Measurements from ENCODE around the gene SREBF2. TPM values are rescaled to one million over a fixed set of nuclear protein-coding genes. Genes with fewer than 3 reads are reported as not detected.
"Not testable (repeated sequence)": the region's sequence is repeated elsewhere in the genome, so short reads cannot be mapped to it uniquely, and the experiment has no call there.

The SREBF2 gene
- total RNA-seq, 1 experiment from 2014 or later: 150 TPM

- no peaks in the 10 kb centered on the region for H3K9me3 Mint-ChIP-seq (ENCODE audit: unreplicated experiment)
Observed at GRCh38 chr22:41947424-41948080, 114.6 kb downstream of the SREBF2 start.

GRCh38 chr22:41948142-41948541 is 115.2 kb downstream of the SREBF2 start:
- no peak overlapping the region for H3K4me3 ChIP-seq (ENCODE audit: low read depth, low read length)
- no peaks in the 10 kb centered on the region for H3K27me3 ChIP-seq (replicated peaks; ENCODE audit: control insufficient read depth, insufficient read depth, low read length)
- H3K9me3 ChIP-seq: no peaks in the 10 kb centered on the region
- intact Hi-C loops (cut with micrococcal nuclease; ENCODE audit: unreplicated experiment): loop anchor here (5.0 kb wide), 1 partner anchor 124 kb away; the partner anchor contains the start of genes NAGA and PHETA2
- peak overlapping the region; percentile 93 for H3K4me3 Mint-ChIP-seq (ENCODE audit: unreplicated experiment)
- POLR2A ChIA-PET: interaction anchor here (0.6 kb wide), 1 partner anchor 459 kb away, joined by 4 read pairs; no protein-coding TSS in a partner anchor
- no peak for DNase-seq
- H3K36me3 ChIP-seq (ENCODE audit: control insufficient read depth, insufficient read depth, low read length): no peaks in the 10 kb centered on the region
- peaks cover 11% of the 10 kb centered on the region for H3K4me1 ChIP-seq
- H3K27ac Mint-ChIP-seq (ENCODE audit: unreplicated experiment): no peak overlapping the region
- peaks cover 13% of the 10 kb centered on the region for H3K4me1 Mint-ChIP-seq (ENCODE audit: low read depth, unreplicated experiment)
- H3K9me3 Mint-ChIP-seq (ENCODE audit: unreplicated experiment): no peaks in the 10 kb centered on the region
- TF ChIP-seq CTCF (IDR thresholded peaks at IDR 0.05; ENCODE audit: insufficient read depth in 1 of 2, low read depth in 1 of 2, low read length in 1 of 2, severe bottlenecking in 1 of 2, unreplicated experiment in 1 of 2): no peak
- H3K27me3 Mint-ChIP-seq (ENCODE audit: insufficient read depth, unreplicated experiment): no peaks in the 10 kb centered on the region
- BruUV-seq (replicated peaks): no TSS peak
- CTCF ChIA-PET: no interaction called here
- H3K36me3 Mint-ChIP-seq (ENCODE audit: insufficient read depth, unreplicated experiment): peaks cover 33% of the 10 kb centered on the region

More at GRCh38 chr22:41947424-41948080, 114.6 kb downstream of the SREBF2 start:
- CTCF ChIA-PET: interaction anchor here (0.7 to 1.7 kb wide), 9 partner anchors 10 to 281 kb away, joined by 3 to 25 read pairs (median 3); partner anchors contain the start of genes NDUFA6 and WBP2NL
- peaks cover 13% of the 10 kb centered on the region for H3K4me1 Mint-ChIP-seq (ENCODE audit: low read depth, unreplicated experiment)
- peak overlapping the region; percentile 93 for H3K4me3 Mint-ChIP-seq (ENCODE audit: unreplicated experiment)
- TSS peak; percentile 69 for BruUV-seq (replicated peaks)
- DNase-seq: no peak
- peak overlapping the region; percentile 81 for H3K27ac Mint-ChIP-seq (ENCODE audit: unreplicated experiment)
- no peaks in the 10 kb centered on the region for H3K27me3 Mint-ChIP-seq (ENCODE audit: insufficient read depth, unreplicated experiment)
- Histone ChIP-seq H3K4me3 (ENCODE audit: low read depth, low read length) (peak overlapping the region; percentile 47), H3K36me3 (ENCODE audit: control insufficient read depth, insufficient read depth, low read length) (no peaks in the 10 kb centered on the region), H3K4me1 (peaks cover 11% of the 10 kb centered on the region), H3K9me3 (no peaks in the 10 kb centered on the region), H3K27me3 (replicated peaks; ENCODE audit: control insufficient read depth, insufficient read depth, low read length) (no peaks in the 10 kb centered on the region)
- no peak for TF ChIP-seq CTCF (IDR thresholded peaks at IDR 0.05; ENCODE audit: insufficient read depth in 1 of 2, low read depth in 1 of 2, low read length in 1 of 2, severe bottlenecking in 1 of 2, unreplicated experiment in 1 of 2)
- POLR2A ChIA-PET: interaction anchor here (0.5 to 1.2 kb wide), 10 partner anchors 8 to 1091 kb away, joined by 3 to 16 read pairs (median 6); partner anchors contain the start of genes CCDC134, SMDT1, SREBF2 and ST13
- peaks cover 33% of the 10 kb centered on the region for H3K36me3 Mint-ChIP-seq (ENCODE audit: insufficient read depth, unreplicated experiment)
- intact Hi-C loops (cut with micrococcal nuclease; ENCODE audit: unreplicated experiment): loop anchor here (2.0 to 5.0 kb wide), 2 partner anchors 51 to 125 kb away; partner anchors contain the start of genes NAGA, PHETA2 and WBP2NL

DNA sequence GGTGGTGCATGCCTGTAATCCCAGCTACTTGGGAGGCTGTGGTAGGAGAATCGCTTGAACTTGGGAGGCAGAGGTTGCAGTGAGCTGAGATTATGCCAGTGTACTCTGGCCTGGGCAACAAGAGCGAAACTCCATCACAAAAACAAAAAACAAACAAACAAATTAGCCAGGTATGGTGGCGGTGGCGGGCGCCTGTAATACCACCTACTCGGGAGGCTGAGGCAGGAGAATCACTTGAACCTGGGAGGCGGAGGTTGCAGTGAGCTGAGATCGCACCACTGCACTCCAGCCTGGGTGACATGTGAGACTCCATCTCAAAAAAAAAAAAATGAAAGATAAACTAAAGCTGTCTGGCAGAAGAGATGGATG is 116.0 kb downstream of the SREBF2 start:
- H3K36me3 ChIP-seq (ENCODE audit: control insufficient read depth, insufficient read depth, low read length); DNase-seq; H3K4me3 Mint-ChIP-seq (ENCODE audit: unreplicated experiment); H3K27me3 Mint-ChIP-seq (ENCODE audit: insufficient read depth, unreplicated experiment); H3K9me3 ChIP-seq; BruUV-seq (replicated peaks); H3K27ac Mint-ChIP-seq (ENCODE audit: unreplicated experiment); POLR2A ChIA-PET; H3K4me3 ChIP-seq (ENCODE audit: low read depth, low read length); H3K27me3 ChIP-seq (replicated peaks; ENCODE audit: control insufficient read depth, insufficient read depth, low read length); H3K9me3 Mint-ChIP-seq (ENCODE audit: unreplicated experiment): not testable (repeated sequence)
- H3K4me1 ChIP-seq: peaks cover 11% of the 10 kb centered on the region
- intact Hi-C loops (cut with micrococcal nuclease; ENCODE audit: unreplicated experiment): loop anchor here (5.0 kb wide), 1 partner anchor 123 kb away; the partner anchor contains the start of genes NAGA and PHETA2
- CTCF ChIA-PET: interaction anchor here (0.6 kb wide), 2 partner anchors 24 to 254 kb away, joined by 3 read pairs; no protein-coding TSS in a partner anchor
- H3K36me3 Mint-ChIP-seq (ENCODE audit: insufficient read depth, unreplicated experiment): peaks cover 29% of the 10 kb centered on the region
- peaks cover 13% of the 10 kb centered on the region for H3K4me1 Mint-ChIP-seq (ENCODE audit: low read depth, unreplicated experiment)

Data from Caco-2 (cell line).